C4-2B (cell line): ENCODE results near the gene CD300E.

Experiments used
- ZFX ChIP-seq: fragments of 450-650 bp; IDR thresholded peaks from 2 replicates; pipeline ENCODE4 v1.6.1; 2017
- TF ChIP-seq, protein P1 (sequence below): fragments of 450-650 bp; conservative IDR thresholded peaks from 2 replicates; pipeline ENCODE4 v1.5.1; 2017; ENCODE audit warnings: mild to moderate bottlenecking

DNA sequence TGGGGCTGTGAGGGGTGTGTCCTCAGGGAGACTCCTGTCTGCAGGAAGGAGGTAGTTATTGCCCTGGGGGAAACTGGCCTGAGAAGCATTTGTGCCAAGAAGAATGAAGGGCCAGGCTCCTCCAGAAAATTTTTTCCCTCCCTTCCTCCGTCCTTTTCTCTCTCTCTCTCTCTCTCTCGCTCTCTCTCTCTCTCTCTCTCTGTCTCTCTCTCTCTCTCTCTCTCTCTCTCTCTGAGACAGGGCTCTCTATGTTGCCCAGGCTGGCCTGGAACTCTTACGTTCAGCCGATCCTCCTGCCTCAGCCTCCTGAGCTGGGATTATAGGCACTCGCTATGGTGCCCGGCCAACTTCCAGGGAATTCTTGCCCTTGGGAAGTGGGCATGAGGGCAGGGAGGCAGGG lies 11.5 kb downstream of the CD300E start:
- TF ChIP-seq, protein P1, sequence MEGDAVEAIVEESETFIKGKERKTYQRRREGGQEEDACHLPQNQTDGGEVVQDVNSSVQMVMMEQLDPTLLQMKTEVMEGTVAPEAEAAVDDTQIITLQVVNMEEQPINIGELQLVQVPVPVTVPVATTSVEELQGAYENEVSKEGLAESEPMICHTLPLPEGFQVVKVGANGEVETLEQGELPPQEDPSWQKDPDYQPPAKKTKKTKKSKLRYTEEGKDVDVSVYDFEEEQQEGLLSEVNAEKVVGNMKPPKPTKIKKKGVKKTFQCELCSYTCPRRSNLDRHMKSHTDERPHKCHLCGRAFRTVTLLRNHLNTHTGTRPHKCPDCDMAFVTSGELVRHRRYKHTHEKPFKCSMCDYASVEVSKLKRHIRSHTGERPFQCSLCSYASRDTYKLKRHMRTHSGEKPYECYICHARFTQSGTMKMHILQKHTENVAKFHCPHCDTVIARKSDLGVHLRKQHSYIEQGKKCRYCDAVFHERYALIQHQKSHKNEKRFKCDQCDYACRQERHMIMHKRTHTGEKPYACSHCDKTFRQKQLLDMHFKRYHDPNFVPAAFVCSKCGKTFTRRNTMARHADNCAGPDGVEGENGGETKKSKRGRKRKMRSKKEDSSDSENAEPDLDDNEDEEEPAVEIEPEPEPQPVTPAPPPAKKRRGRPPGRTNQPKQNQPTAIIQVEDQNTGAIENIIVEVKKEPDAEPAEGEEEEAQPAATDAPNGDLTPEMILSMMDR: no peak
- no peak for TF ChIP-seq ZFX
